ENCODE results near the gene ERVW-1.

ERVW-1 gene

GRCh38 chr7:92466682-92467081 is 11.1 kb downstream of the ERVW-1 start:
- no peak overlapping the region for H3K4me3 ChIP-seq (replicated peaks; ENCODE audit: low read depth, low read length)
- TF ChIP-seq, protein P1, sequence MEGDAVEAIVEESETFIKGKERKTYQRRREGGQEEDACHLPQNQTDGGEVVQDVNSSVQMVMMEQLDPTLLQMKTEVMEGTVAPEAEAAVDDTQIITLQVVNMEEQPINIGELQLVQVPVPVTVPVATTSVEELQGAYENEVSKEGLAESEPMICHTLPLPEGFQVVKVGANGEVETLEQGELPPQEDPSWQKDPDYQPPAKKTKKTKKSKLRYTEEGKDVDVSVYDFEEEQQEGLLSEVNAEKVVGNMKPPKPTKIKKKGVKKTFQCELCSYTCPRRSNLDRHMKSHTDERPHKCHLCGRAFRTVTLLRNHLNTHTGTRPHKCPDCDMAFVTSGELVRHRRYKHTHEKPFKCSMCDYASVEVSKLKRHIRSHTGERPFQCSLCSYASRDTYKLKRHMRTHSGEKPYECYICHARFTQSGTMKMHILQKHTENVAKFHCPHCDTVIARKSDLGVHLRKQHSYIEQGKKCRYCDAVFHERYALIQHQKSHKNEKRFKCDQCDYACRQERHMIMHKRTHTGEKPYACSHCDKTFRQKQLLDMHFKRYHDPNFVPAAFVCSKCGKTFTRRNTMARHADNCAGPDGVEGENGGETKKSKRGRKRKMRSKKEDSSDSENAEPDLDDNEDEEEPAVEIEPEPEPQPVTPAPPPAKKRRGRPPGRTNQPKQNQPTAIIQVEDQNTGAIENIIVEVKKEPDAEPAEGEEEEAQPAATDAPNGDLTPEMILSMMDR (IDR thresholded peaks at IDR 0.05; ENCODE audit: low read depth, low read length, missing control alignments), result no peak
- DNase-seq (ENCODE audit: extremely low read depth, low read depth), result no peak

DNA sequence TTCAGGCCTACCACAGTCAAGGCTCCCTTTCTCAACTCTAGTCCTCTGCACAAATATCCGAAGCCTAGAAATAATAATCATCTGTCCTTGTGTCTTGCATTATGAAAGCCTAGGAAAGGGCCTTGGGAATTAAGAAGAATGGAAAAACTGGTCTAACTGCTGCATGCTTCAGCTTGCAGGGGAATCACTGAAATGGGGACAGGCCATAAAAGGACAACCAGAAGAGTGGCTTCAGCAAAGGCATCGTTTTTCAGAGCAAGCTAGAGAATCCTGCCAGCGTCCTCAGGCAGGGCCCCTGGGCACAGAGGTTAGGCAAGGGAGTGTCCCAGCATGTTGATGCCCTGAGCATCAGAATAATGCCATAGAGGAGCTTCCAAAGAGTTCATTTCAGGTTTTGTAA is 13.2 kb downstream of the ERVW-1 start:
- no peak overlapping the region for H3K4me3 ChIP-seq (replicated peaks; ENCODE audit: low read depth, low read length)
- DNase-seq (ENCODE audit: extremely low read depth, low read depth), result no peak
- TF ChIP-seq, protein P1 (IDR thresholded peaks at IDR 0.05; ENCODE audit: low read depth, low read length, missing control alignments), result no peak

- no peak for DNase-seq (ENCODE audit: extremely low read depth, low read depth)
- TF ChIP-seq, protein P1 (IDR thresholded peaks at IDR 0.05; ENCODE audit: low read depth, low read length, missing control alignments), result no peak
These were observed 15.2 kb downstream of the ERVW-1 start for GRCh38 chr7:92462560-92462959.

DNA sequence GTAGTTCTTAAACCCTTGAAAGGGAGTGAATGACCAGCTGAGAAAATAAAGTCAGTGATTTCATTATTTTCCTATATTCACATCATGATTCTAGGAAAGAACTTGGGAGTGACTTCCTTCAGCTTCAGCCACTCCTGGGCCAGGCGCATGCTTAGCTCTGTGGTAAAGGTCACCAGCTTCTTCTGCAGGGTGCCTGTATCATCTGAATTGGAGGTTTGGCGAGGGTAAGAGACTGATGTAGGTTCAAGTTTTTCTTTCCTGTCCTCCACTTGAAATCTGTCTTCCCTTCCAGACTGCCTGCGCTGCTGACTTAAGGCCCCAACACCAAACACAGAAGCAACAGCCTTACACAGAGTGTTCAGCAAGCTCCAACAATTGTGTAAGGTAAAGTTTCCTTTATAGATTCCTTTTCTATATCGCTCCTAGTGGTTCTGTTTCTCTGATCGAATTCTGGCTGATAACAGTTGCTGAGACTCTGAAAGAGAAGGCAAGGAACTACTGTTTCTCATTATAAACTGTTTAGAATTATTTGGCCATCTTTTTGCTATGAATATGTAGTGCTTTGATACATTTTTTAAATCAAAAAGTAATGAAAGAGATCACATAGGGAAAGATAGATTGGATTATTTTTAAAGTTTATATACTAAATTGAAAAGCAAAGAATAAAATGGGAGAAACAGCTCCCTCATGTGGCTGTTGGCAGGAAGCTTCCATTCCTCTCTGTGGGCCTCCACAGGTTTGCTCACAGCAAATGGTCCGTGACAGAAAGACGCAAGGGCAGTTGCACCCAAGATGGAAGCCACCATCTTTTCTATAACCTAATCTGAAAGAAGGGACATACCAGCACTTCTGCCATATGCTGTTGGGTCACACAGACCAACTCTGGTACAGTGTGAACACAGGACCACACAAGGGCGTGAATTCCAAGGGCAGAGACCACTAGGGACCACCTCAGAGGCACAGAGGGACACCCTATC is 16.4 kb downstream of the ERVW-1 start:
- TF ChIP-seq, protein P1 (IDR thresholded peaks at IDR 0.05; ENCODE audit: low read depth, low read length, missing control alignments), result peak; percentile 82
- no peak overlapping the region for H3K4me3 ChIP-seq (replicated peaks; ENCODE audit: low read depth, low read length)
- DNase-seq (ENCODE audit: extremely low read depth, low read depth), result no peak

More at GRCh38 chr7:92462560-92462959, 15.2 kb downstream of the ERVW-1 start:
- no peak overlapping the region for H3K4me3 ChIP-seq (replicated peaks; ENCODE audit: low read depth, low read length)

- DNase-seq (ENCODE audit: extremely low read depth, low read depth), result no peak
- TF ChIP-seq, protein P1 (IDR thresholded peaks at IDR 0.05; ENCODE audit: low read depth, low read length, missing control alignments), result no peak
- no peak overlapping the region for H3K4me3 ChIP-seq (replicated peaks; ENCODE audit: low read depth, low read length)
These were observed 17.2 kb downstream of the ERVW-1 start for GRCh38 chr7:92460510-92460909.

DNA sequence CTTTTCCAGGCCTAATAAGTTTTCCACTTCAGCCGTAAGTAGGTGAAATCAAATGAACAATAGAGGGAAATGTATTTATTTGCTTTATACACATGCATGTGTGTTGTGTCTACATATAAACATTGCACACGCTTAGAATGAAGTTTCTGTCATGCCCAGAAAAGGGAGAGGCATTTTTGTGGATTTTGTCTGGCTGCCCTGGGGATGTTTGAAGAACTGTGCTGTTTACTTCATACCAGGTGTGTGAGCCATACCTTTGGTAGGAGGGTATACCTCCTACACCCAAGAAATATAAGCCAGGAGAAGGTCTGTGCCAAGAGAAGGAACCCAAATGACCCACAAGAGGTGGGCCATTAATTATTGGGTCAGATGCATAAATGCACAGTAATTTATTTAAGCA is 17.6 kb downstream of the ERVW-1 start:
- TF ChIP-seq, protein P1 (IDR thresholded peaks at IDR 0.05; ENCODE audit: low read depth, low read length, missing control alignments), result no peak

More for the DNA sequence above, 17.6 kb downstream of the ERVW-1 start:
- no peak overlapping the region for H3K4me3 ChIP-seq (replicated peaks; ENCODE audit: low read depth, low read length)
- DNase-seq (ENCODE audit: extremely low read depth, low read depth), result no peak

Measured in HFF-Myc (cell line).